BE2C (cell line): Measurements from ENCODE around the gene PLA2G4C.

ENCODE experiments used
- DNase-seq: peaks from one replicate; pipeline ENCODE4 v3.0.0-alpha.2; 2020
- H3K27me3 ChIP-seq: fragments of 250-450 bp; sonication (Bioruptor Pico); 2 replicates; pipeline ENCODE4 v1.5.1; 2020; ENCODE audit warnings: mild to moderate bottlenecking
- H3K36me3 ChIP-seq: fragments of 250-450 bp; sonication (Bioruptor Pico); 2 replicates; pipeline ENCODE4 v1.5.1; 2020; ENCODE audit warnings: mild to moderate bottlenecking
- H3K4me1 ChIP-seq: fragments of 250-450 bp; sonication (Bioruptor Pico); 2 replicates; pipeline ENCODE4 v1.5.1; 2020
- H3K4me3 ChIP-seq: 2 replicates; pipeline ENCODE4 v1.5.1; 2011; ENCODE audit warnings: low read depth, low read length
- H3K9me3 ChIP-seq: fragments of 250-450 bp; sonication (Bioruptor Pico); 2 replicates; pipeline ENCODE4 v1.5.1; 2020
- TF ChIP-seq, protein P1 (sequence below): IDR thresholded peaks from 2 replicates; pipeline ENCODE4 v1.5.1; 2012; ENCODE audit warnings: mild to moderate bottlenecking, low read depth, low read length

PLA2G4C gene

DNA sequence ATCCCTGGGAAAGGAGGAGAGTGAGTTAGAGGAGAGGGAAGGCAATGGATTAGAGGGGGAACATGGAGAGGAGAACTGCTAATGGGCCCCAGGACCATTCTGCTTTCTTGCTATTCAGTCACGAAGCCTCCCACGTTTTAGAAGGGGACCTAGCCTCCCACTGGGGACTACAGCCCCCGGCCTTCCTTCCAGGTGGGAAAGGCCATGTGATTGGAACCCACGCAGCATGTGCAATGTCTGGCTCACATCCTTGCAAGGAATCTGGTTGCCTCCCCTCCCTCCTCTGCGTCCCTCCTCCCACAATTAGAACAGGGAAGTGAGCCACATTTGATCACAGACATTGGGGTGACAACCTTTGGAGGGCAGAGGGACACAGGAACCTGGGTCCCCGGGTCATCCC lies 22.5 kb upstream of the PLA2G4C start:
- Histone ChIP-seq H3K9me3 (no peaks in the 10 kb centered on the region), H3K27me3 (no peaks in the 10 kb centered on the region), H3K36me3 (peaks cover 7% of the 10 kb centered on the region), H3K4me1 (no peaks in the 10 kb centered on the region), H3K4me3 (no peak overlapping the region)
- DNase-seq: no peak
- TF ChIP-seq, protein P1, sequence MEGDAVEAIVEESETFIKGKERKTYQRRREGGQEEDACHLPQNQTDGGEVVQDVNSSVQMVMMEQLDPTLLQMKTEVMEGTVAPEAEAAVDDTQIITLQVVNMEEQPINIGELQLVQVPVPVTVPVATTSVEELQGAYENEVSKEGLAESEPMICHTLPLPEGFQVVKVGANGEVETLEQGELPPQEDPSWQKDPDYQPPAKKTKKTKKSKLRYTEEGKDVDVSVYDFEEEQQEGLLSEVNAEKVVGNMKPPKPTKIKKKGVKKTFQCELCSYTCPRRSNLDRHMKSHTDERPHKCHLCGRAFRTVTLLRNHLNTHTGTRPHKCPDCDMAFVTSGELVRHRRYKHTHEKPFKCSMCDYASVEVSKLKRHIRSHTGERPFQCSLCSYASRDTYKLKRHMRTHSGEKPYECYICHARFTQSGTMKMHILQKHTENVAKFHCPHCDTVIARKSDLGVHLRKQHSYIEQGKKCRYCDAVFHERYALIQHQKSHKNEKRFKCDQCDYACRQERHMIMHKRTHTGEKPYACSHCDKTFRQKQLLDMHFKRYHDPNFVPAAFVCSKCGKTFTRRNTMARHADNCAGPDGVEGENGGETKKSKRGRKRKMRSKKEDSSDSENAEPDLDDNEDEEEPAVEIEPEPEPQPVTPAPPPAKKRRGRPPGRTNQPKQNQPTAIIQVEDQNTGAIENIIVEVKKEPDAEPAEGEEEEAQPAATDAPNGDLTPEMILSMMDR: no peak

DNA sequence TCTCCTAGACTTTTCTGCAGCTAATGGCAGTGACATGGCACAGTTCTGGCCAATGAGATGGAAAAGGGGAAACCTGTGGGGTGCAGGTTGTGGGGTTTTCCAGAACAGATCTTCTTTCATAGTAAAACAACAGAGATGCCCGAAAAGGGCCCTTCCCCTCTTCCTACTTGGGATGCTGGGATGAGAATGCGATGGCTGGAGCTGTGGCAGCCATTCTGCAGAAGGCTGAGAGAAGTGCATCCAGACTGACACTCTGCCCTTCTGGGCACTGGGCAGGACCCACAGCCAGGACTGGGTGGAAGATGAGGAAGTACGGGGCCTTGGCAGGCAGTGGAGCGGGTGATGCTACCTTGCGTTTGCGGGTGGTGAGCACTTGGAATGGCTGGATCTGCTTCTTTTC lies 16.9 kb upstream of the PLA2G4C start:
- no peak for DNase-seq
- TF ChIP-seq, protein P1: no peak
- Histone ChIP-seq H3K27me3 (no peaks in the 10 kb centered on the region), H3K36me3 (peaks cover 19% of the 10 kb centered on the region), H3K9me3 (no peaks in the 10 kb centered on the region), H3K4me3 (no peak overlapping the region), H3K4me1 (no peaks in the 10 kb centered on the region)

DNA sequence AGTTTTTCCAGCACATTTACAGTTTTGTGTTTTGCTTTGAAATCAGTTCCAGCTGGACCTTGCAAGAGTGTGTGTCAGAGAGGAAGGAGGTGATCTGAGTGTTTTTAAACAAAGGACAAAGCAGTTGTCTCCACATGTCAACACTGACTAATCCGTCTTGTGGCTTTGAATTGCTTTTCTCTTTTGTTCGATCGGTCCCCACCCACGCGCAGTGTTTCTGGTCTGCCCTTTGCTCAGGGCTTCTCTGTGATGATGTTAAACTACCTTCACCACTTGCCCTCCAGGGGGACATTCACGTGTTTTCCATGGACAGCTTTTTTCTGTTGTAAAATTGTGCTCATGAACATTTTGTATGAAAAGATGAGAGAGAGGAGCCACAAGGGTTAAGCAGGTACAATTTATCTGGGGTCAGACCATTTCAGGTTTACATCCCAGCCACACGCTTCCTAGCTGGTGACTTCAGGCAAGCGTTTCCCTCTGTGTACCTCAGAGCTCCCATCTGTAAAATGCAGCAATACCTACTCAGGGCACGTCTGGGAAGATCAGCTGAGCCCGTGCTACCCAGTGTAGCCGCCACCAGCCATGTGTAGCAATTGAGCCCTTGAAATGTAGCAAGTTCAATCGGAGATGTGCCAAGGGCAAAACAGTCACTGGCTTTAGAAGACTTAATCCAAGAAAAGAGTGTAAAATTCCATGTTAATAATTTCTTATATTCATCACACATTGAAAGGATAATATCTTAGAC lies 13.5 kb upstream of the PLA2G4C start:
- Histone ChIP-seq H3K4me3 (no peak overlapping the region), H3K9me3 (no peaks in the 10 kb centered on the region), H3K27me3 (no peaks in the 10 kb centered on the region), H3K4me1 (peaks cover 3% of the 10 kb centered on the region; the same call in 1 of the 2 replicates), H3K36me3 (peaks cover 27% of the 10 kb centered on the region)
- TF ChIP-seq, protein P1: no peak; the same call in 1 of the 2 replicates
- DNase-seq: no peak

DNA sequence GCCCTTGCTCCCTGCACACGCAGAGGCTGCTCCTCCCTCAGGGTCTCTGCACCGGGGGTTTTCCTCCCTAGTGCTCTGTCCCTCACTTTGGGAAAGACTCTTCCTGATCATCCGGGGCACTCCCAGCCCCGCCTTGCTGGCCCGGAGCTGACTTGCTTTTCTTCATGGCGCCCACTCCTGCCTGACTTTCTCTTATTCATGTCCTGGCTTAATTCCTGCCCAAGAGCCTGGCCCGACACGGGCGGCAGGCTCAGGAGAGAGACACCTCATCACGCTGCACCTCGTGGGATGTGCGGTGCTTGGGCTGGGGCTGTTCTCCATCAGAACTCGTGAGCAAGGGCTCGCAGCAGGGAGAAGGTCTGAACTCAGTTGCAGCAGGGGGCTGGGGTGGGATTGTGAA lies 11.8 kb upstream of the PLA2G4C start:
- Histone ChIP-seq H3K27me3 (no peaks in the 10 kb centered on the region), H3K4me3 (no peak overlapping the region), H3K9me3 (no peaks in the 10 kb centered on the region), H3K36me3 (peaks cover 19% of the 10 kb centered on the region), H3K4me1 (peaks cover 3% of the 10 kb centered on the region; the same call in 1 of the 2 replicates)
- TF ChIP-seq, protein P1: no peak
- no peak for DNase-seq

DNA sequence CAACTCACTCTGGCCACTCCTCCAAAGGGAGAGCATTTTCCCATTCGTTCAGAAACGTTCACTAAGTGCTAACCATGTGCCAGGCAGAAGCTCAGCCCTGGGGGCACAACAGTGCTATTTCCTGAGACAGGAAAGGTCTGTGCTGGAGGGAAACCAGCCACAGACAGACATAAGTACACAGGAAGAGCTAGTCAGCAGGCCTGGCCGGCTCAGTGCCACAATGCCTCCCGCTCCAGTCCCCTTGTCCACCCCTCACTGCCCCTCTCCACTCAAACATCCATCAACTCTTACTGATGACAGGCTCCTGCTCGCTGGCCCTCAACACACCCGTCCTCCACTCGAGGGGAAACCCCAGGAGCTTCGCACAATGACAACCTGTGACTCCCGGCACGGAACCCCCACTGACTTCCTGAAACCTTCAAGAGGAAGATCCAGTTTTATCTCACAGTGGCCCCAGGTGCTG lies 11.3 kb upstream of the PLA2G4C start:
- H3K9me3 ChIP-seq: no peaks in the 10 kb centered on the region
- peak; percentile 66 for DNase-seq
- H3K4me1 ChIP-seq: peaks cover 3% of the 10 kb centered on the region; the same call in 1 of the 2 replicates
- TF ChIP-seq, protein P1: no peak
- H3K27me3 ChIP-seq: no peaks in the 10 kb centered on the region
- H3K36me3 ChIP-seq: peaks cover 16% of the 10 kb centered on the region
- H3K4me3 ChIP-seq: no peak overlapping the region

DNA sequence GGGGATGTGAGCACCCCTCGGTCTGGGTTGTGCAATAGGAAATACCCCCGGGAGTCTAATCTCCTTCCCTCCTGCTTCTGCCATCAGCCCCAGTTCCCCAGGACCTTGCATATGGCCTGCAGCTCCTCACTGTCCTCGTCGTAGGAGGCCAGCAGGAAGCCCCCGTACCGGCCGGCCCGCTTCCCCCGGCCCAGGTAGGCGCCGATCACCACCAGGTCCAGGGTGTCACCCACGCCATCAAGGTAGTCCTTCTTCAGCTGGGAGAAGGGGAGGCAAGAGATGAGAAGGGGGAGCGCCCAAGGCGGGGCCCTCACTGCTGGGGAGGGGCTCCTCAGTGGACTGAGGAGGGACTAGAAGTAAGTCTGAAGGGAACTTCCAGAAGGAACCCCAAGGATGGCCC lies 10.4 kb upstream of the PLA2G4C start:
- Histone ChIP-seq H3K27me3 (no peaks in the 10 kb centered on the region), H3K4me3 (no peak overlapping the region), H3K4me1 (peaks cover 3% of the 10 kb centered on the region; the same call in 1 of the 2 replicates), H3K36me3 (peaks cover 15% of the 10 kb centered on the region), H3K9me3 (no peaks in the 10 kb centered on the region)
- TF ChIP-seq, protein P1: no peak
- DNase-seq: no peak
